Measurements from ENCODE around the gene KIF13A.
A peak's percentile ranks its signal among the peaks of the same experiment; 100 is the strongest.

The KIF13A gene

GRCh38 chr6:17964633-17965032 is 22.8 kb downstream of the KIF13A start:
- H3K27ac Mint-ChIP-seq, result no peak overlapping the region
- H3K27me3 Mint-ChIP-seq (ENCODE audit: low read depth), result no peaks in the 10 kb centered on the region
- TF ChIP-seq CTCF (IDR thresholded peaks at IDR 0.05; ENCODE audit: unreplicated experiment in 3 of 3), result no peak
- no peaks in the 10 kb centered on the region for H3K9me3 Mint-ChIP-seq
- no peak overlapping the region for H3K4me3 Mint-ChIP-seq
- peaks cover 3% of the 10 kb centered on the region for H3K36me3 Mint-ChIP-seq (ENCODE audit: low read depth)
- H3K4me1 Mint-ChIP-seq, result peaks cover 60% of the 10 kb centered on the region

GRCh38 chr6:17962436-17963031 is 24.9 kb downstream of the KIF13A start:
- no peak overlapping the region for H3K4me3 Mint-ChIP-seq
- no peaks in the 10 kb centered on the region for H3K9me3 Mint-ChIP-seq
- TF ChIP-seq CTCF (IDR thresholded peaks at IDR 0.05; ENCODE audit: unreplicated experiment in 3 of 3), result no peak
- H3K27me3 Mint-ChIP-seq (ENCODE audit: low read depth), result no peaks in the 10 kb centered on the region
- peaks cover 64% of the 10 kb centered on the region for H3K4me1 Mint-ChIP-seq
- H3K36me3 Mint-ChIP-seq (ENCODE audit: low read depth), result peaks cover 7% of the 10 kb centered on the region
- H3K27ac Mint-ChIP-seq, result peak overlapping the region in 1 of 3 experiments; percentile 26

GRCh38 chr6:17959302-17959701 is 28.1 kb downstream of the KIF13A start:
- Mint-ChIP-seq H3K27me3 (ENCODE audit: low read depth) (no peaks in the 10 kb centered on the region), H3K36me3 (ENCODE audit: low read depth) (peaks cover 7% of the 10 kb centered on the region), H3K4me3 (no peak overlapping the region), H3K9me3 (no peaks in the 10 kb centered on the region), H3K4me1 (peaks cover 58% of the 10 kb centered on the region), H3K27ac (peak overlapping the region in 2 of 3 experiments; percentile 28 to 49)
- TF ChIP-seq CTCF (IDR thresholded peaks at IDR 0.05; ENCODE audit: unreplicated experiment in 3 of 3), result no peak

GRCh38 chr6:17957904-17958620 is 29.4 kb downstream of the KIF13A start:
- no peaks in the 10 kb centered on the region for H3K27me3 Mint-ChIP-seq (ENCODE audit: low read depth)

GRCh38 chr6:17957498-17957897 is 29.9 kb downstream of the KIF13A start:
- no peak overlapping the region for H3K4me3 Mint-ChIP-seq
- peaks cover 12% of the 10 kb centered on the region for H3K36me3 Mint-ChIP-seq (ENCODE audit: low read depth)
- H3K27me3 Mint-ChIP-seq (ENCODE audit: low read depth), result no peaks in the 10 kb centered on the region
- H3K4me1 Mint-ChIP-seq, result peaks cover 50% of the 10 kb centered on the region
- no peak for TF ChIP-seq CTCF (IDR thresholded peaks at IDR 0.05; ENCODE audit: unreplicated experiment in 3 of 3)
- no peaks in the 10 kb centered on the region for H3K9me3 Mint-ChIP-seq
- peak overlapping the region; percentile 42 to 84 (median 70) for H3K27ac Mint-ChIP-seq

More at GRCh38 chr6:17957904-17958620, 29.4 kb downstream of the KIF13A start:
- H3K36me3 Mint-ChIP-seq (ENCODE audit: low read depth), result peaks cover 8% of the 10 kb centered on the region
- peaks cover 55% of the 10 kb centered on the region for H3K4me1 Mint-ChIP-seq
- no peaks in the 10 kb centered on the region for H3K9me3 Mint-ChIP-seq
- H3K4me3 Mint-ChIP-seq, result no peak overlapping the region
- TF ChIP-seq CTCF (IDR thresholded peaks at IDR 0.05; ENCODE audit: unreplicated experiment in 3 of 3), result no peak
- H3K27ac Mint-ChIP-seq, result peak overlapping the region; percentile 42 to 84 (median 70)

Data from nephron (organoid).